HepG2 (cell line): ENCODE measurements around the gene IGSF8.

ENCODE experiments used
- CTCF ChIP-seq: sonication (generic); formaldehyde crosslinking; IDR thresholded peaks from 2 replicates; pipeline ENCODE4 v1.5.0; 2020; ENCODE audit warnings: mild to moderate bottlenecking, missing genetic modification reagents, moderate library complexity
- HCFC1 ChIP-seq: fragments of 150-350 bp; IDR thresholded peaks from 2 replicates; pipeline ENCODE4 v1.6.1; 2014; ENCODE audit warnings: low read depth, low read length
- MTA1 ChIP-seq: sonication (generic); formaldehyde crosslinking; IDR thresholded peaks from 2 replicates; pipeline ENCODE4 v1.4.0; 2020; ENCODE audit warnings: missing genetic modification reagents, mild to moderate bottlenecking, borderline replicate concordance
- MYPOP ChIP-seq: sonication (generic); formaldehyde crosslinking; IDR thresholded peaks from 2 replicates; pipeline ENCODE4 v1.8.1; 2023; ENCODE audit warnings: mild to moderate bottlenecking, moderate library complexity, missing genetic modification reagents
- NR2F1 ChIP-seq, 2 experiments: fragments of 450-650 bp in 1 of 2; formaldehyde crosslinking in 1 of 2; IDR thresholded peaks; 2 replicates each; pipeline versions ENCODE4 v1.5.0 to v1.6.1; 2016 to 2020; ENCODE audit warnings: mild to moderate bottlenecking in 1 of 2, missing compliant biosample characterization in 1 of 2, missing genetic modification reagents in 1 of 2, moderate library complexity in 1 of 2
- ZNF431 ChIP-seq: sonication (generic); formaldehyde crosslinking; IDR thresholded peaks from 2 replicates; pipeline ENCODE4 v1.9.0; 2022; ENCODE audit warnings: missing genetic modification reagents, low read depth, mild to moderate bottlenecking, borderline replicate concordance

GRCh38 chr1:160095382-160096105 lies 2.9 kb downstream of the IGSF8 start:
- TF ChIP-seq HCFC1 (no peak), CTCF (CRISPR knock-in tag) (no peak), ZNF431 (CRISPR knock-in tag) (no peak), MTA1 (no peak), NR2F1 (CRISPR knock-in tag; IDR thresholded peaks at IDR 0.05) (no peak), MYPOP (CRISPR knock-in tag) (no peak)
